K562 (cell line): Measurements from ENCODE around the gene C11orf52. TPM values are rescaled to one million over a fixed set of nuclear protein-coding genes. Genes with fewer than 3 reads are reported as not detected.

Source experiments
- C11orf30 ChIP-seq: fragments of 450-650 bp; IDR thresholded peaks from 2 replicates; pipeline ENCODE4 v1.6.1; 2016; ENCODE audit warnings: low read depth, mild to moderate bottlenecking
- CBFB ChIP-seq: sonication (generic); formaldehyde crosslinking; IDR thresholded peaks from 2 replicates; pipeline ENCODE4 v1.4.0; 2020; ENCODE audit warnings: mild to moderate bottlenecking, missing genetic modification reagents
- CREM ChIP-seq: IDR thresholded peaks from 2 replicates; pipeline ENCODE4 v1.6.1; 2014; ENCODE audit warnings: antibody characterized with exemption, low read depth
- HDAC8 ChIP-seq: fragments of 450-650 bp; IDR thresholded peaks from 2 replicates; pipeline ENCODE4 v1.6.1; 2016; ENCODE audit warnings: mild to moderate bottlenecking, missing genetic modification characterization, moderate library complexity, missing compliant biosample characterization
- KDM5B ChIP-seq: fragments of 200-600 bp; sonication (generic); IDR thresholded peaks from 2 replicates; pipeline ENCODE4 v1.6.1; 2012; ENCODE audit warnings: low read depth, mild to moderate bottlenecking, moderate library complexity, low read length, control low read depth, inconsistent platforms; ENCODE audit not compliant: insufficient replicate concordance
- RCOR1 ChIP-seq, 2 experiments: IDR thresholded peaks; 2 replicates each; pipeline ENCODE4 v1.6.1; 2012; ENCODE audit warnings: low read depth in 2 of 2, low read length in 2 of 2, borderline replicate concordance in 1 of 2, improper control_type of control experiment in 1 of 2
- RFX7 ChIP-seq: fragments of 250-450 bp; sonication (Bioruptor Pico); IDR thresholded peaks from 2 replicates; pipeline ENCODE4 v1.5.1; 2021; ENCODE audit warnings: mild to moderate bottlenecking
- SIN3A ChIP-seq, 2 experiments: fragments of 150-350 bp in 1 of 2; IDR thresholded peaks; 2 replicates each; pipeline ENCODE4 v1.6.1; 2011 to 2016; ENCODE audit warnings: borderline replicate concordance in 2 of 2, low read depth in 2 of 2, low read length in 2 of 2, mild to moderate bottlenecking in 2 of 2, moderate library complexity in 2 of 2; ENCODE audit not compliant: control insufficient read depth in 1 of 2
- SIRT6 ChIP-seq: IDR thresholded peaks from one replicate; pipeline ENCODE4 v1.6.1; 2012; ENCODE audit warnings: low read depth, mild to moderate bottlenecking, control low read depth, inconsistent platforms, low read length, moderate library complexity
- ZNF253 ChIP-seq: fragments of 250-450 bp; sonication (Bioruptor Pico); conservative IDR thresholded peaks from 2 replicates; pipeline ENCODE4 v1.6.1; 2021; ENCODE audit warnings: mild to moderate bottlenecking
- ZNF511 ChIP-seq: sonication (generic); formaldehyde crosslinking; IDR thresholded peaks from 2 replicates; pipeline ENCODE4 v1.8.0; 2022; ENCODE audit warnings: mild to moderate bottlenecking, missing genetic modification reagents
- ZNF584 ChIP-seq: fragments of 200-800 bp; sonication (Bioruptor generic); IDR thresholded peaks from 2 replicates; pipeline ENCODE4 v1.6.1; 2016; ENCODE audit warnings: low read depth, mild to moderate bottlenecking, missing genetic modification characterization, missing compliant biosample characterization
- polyA plus RNA-seq, 8 experiments: library from polyadenylated mRNA; depleted of rRNA in 4 of 8; stranded (reverse) in 5 of 8; unstranded in 3 of 8; fragments of >200 nt; fragmentation: Nextera tagmentation in 2 of 8; fragmentation: Illumina TruSeq in 1 of 8; extraction: Ambion mirVana in 2 of 8; extraction: Trizol in 1 of 8; gene quantifications; 2 replicates each; pipeline versions ENCODE4 v1.2.1 to v1.2.3, GENCODE V29; 2011 to 2014; ENCODE audit warnings: inconsistent platforms in 1 of 8, missing spikeins in 1 of 8
- total RNA-seq, 7 experiments: library from RNA; depleted of rRNA in 6 of 7; stranded (reverse); fragments of >200 nt in 6 of 7; fragmentation: Illumina TruSeq in 2 of 7; extraction: Trizol in 2 of 7; gene quantifications; 2 replicates each; pipeline versions ENCODE4 v1.2.1 to v1.2.3, GENCODE V29; 2011 to 2021; ENCODE audit warnings: low replicate concordance in 1 of 7
- TF ChIP-seq, protein P1 (sequence below): sonication (generic); formaldehyde crosslinking; IDR thresholded peaks from 2 replicates; pipeline ENCODE4 v1.8.1; 2023; ENCODE audit warnings: mild to moderate bottlenecking, missing genetic modification reagents
- TF ChIP-seq, protein P2 (sequence below), 2 experiments: fragments of 450-650 bp in 1 of 2; IDR thresholded peaks; 2 replicates each; pipeline ENCODE4 v1.6.1; 2011 to 2017; ENCODE audit warnings: low read depth in 2 of 2, antibody characterized with exemption in 1 of 2, borderline replicate concordance in 1 of 2, low read length in 1 of 2, mild to moderate bottlenecking in 1 of 2, mixed read lengths in 1 of 2; ENCODE audit not compliant: control insufficient read depth in 1 of 2
- TF ChIP-seq, protein P3 (sequence below): fragments of 250-450 bp; sonication (Bioruptor Pico); IDR thresholded peaks from 2 replicates; pipeline ENCODE4 v1.9.0; 2021; ENCODE audit warnings: mild to moderate bottlenecking, inconsistent platforms

The C11orf52 gene
- total and polyA plus RNA-seq, 9 of the 15 experiments (the other 6 are each of a cell fraction or from before 2014, with no cell fraction given), result 0.29 to 2.9 (median 1.0) TPM

- TF ChIP-seq ZNF511 (peak; percentile 55; the same call in 1 of the 2 replicates), HDAC8 (tag) (no peak), KDM5B (peak; percentile 77), C11orf30 (peak; percentile 96), RCOR1 (IDR thresholded peaks at IDR 0.05; ENCODE audit: borderline replicate concordance in 1 of 2, low read depth in 2 of 2, low read length in 2 of 2) (peak in 1 of 2 experiments; percentile 21; a peak in 1 of 4 replicates), RFX7 (no peak), SIN3A (IDR thresholded peaks at IDR 0.05; ENCODE audit: borderline replicate concordance in 2 of 2, control insufficient read depth in 1 of 2, low read depth in 2 of 2, low read length in 2 of 2) (peak; percentile 62 to 78; a peak in 3 of 4 replicates), ZNF584 (no peak), ZNF253 (no peak), SIRT6 (no peak), CBFB (0 out of 2 replicates have a peak, but pooled peaks have one; percentile 22), CREM (peak; percentile 99)
- TF ChIP-seq, protein P1, sequence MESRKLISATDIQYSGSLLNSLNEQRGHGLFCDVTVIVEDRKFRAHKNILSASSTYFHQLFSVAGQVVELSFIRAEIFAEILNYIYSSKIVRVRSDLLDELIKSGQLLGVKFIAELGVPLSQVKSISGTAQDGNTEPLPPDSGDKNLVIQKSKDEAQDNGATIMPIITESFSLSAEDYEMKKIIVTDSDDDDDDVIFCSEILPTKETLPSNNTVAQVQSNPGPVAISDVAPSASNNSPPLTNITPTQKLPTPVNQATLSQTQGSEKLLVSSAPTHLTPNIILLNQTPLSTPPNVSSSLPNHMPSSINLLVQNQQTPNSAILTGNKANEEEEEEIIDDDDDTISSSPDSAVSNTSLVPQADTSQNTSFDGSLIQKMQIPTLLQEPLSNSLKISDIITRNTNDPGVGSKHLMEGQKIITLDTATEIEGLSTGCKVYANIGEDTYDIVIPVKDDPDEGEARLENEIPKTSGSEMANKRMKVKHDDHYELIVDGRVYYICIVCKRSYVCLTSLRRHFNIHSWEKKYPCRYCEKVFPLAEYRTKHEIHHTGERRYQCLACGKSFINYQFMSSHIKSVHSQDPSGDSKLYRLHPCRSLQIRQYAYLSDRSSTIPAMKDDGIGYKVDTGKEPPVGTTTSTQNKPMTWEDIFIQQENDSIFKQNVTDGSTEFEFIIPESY, result 0 out of 2 replicates have a peak, but pooled peaks have one; percentile 20
- TF ChIP-seq, protein P2, sequence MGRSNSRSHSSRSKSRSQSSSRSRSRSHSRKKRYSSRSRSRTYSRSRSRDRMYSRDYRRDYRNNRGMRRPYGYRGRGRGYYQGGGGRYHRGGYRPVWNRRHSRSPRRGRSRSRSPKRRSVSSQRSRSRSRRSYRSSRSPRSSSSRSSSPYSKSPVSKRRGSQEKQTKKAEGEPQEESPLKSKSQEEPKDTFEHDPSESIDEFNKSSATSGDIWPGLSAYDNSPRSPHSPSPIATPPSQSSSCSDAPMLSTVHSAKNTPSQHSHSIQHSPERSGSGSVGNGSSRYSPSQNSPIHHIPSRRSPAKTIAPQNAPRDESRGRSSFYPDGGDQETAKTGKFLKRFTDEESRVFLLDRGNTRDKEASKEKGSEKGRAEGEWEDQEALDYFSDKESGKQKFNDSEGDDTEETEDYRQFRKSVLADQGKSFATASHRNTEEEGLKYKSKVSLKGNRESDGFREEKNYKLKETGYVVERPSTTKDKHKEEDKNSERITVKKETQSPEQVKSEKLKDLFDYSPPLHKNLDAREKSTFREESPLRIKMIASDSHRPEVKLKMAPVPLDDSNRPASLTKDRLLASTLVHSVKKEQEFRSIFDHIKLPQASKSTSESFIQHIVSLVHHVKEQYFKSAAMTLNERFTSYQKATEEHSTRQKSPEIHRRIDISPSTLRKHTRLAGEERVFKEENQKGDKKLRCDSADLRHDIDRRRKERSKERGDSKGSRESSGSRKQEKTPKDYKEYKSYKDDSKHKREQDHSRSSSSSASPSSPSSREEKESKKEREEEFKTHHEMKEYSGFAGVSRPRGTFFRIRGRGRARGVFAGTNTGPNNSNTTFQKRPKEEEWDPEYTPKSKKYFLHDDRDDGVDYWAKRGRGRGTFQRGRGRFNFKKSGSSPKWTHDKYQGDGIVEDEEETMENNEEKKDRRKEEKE (IDR thresholded peaks at IDR 0.05; ENCODE audit: borderline replicate concordance in 1 of 2, control insufficient read depth in 1 of 2, low read depth in 2 of 2, low read length in 1 of 2), result 0 out of 4 replicates have a peak, but pooled peaks of 1 of the 2 experiments have one; percentile 28
- TF ChIP-seq, protein P3, sequence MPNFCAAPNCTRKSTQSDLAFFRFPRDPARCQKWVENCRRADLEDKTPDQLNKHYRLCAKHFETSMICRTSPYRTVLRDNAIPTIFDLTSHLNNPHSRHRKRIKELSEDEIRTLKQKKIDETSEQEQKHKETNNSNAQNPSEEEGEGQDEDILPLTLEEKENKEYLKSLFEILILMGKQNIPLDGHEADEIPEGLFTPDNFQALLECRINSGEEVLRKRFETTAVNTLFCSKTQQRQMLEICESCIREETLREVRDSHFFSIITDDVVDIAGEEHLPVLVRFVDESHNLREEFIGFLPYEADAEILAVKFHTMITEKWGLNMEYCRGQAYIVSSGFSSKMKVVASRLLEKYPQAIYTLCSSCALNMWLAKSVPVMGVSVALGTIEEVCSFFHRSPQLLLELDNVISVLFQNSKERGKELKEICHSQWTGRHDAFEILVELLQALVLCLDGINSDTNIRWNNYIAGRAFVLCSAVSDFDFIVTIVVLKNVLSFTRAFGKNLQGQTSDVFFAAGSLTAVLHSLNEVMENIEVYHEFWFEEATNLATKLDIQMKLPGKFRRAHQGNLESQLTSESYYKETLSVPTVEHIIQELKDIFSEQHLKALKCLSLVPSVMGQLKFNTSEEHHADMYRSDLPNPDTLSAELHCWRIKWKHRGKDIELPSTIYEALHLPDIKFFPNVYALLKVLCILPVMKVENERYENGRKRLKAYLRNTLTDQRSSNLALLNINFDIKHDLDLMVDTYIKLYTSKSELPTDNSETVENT (CRISPR knock-in tag), result no peak
These were observed 39.7 kb upstream of the C11orf52 start, which contains the start of the genes CFAP68 and FDXACB1 (continued) for GRCh38 chr11:111878849-111879636.
